CD14-positive monocyte (primary cell): ENCODE results near the gene BCL2. TPM values are rescaled to one million over a fixed set of nuclear protein-coding genes. Genes with fewer than 3 reads are reported as not detected.

Source experiments
- DNase-seq, 3 donors: peaks; one replicate each; pipeline ENCODE4 v3.0.0-alpha.2; 2011 to 2022
- H2AFZ ChIP-seq: 2 replicates; pipeline ENCODE4 v1.6.0; 2012; ENCODE audit warnings: mild to moderate bottlenecking, low read depth, low read length, inconsistent platforms; ENCODE audit not compliant: insufficient read depth, poor library complexity, severe bottlenecking
- H3K27ac ChIP-seq, 2 donors: 1 replicate in 1 of 2; 2 replicates in 1 of 2; pipeline ENCODE4 v1.5.1; 2012 to 2013; ENCODE audit warnings: low read length in 2 of 2, control low read depth in 1 of 2, inconsistent platforms in 1 of 2, low read depth in 1 of 2, mild to moderate bottlenecking in 1 of 2
- H3K27me3 ChIP-seq, 2 donors: one replicate each; pipeline versions ENCODE4 v1.6.0 to v1.6.1; 2011 to 2013; ENCODE audit warnings: low read length in 2 of 2; ENCODE audit not compliant: control insufficient read depth in 2 of 2, insufficient read depth in 2 of 2
- H3K36me3 ChIP-seq, 2 donors: replicated peaks in 1 of 2; 1 replicate in 1 of 2; 2 replicates in 1 of 2; pipeline versions ENCODE4 v1.5.1 to v1.6.1; 2012 to 2013; ENCODE audit warnings: low read length in 2 of 2, control low read depth in 1 of 2, inconsistent platforms in 1 of 2, mild to moderate bottlenecking in 1 of 2; ENCODE audit not compliant: insufficient read depth in 2 of 2, control insufficient read depth in 1 of 2
- H3K4me1 ChIP-seq, 2 donors: 1 replicate in 1 of 2; 2 replicates in 1 of 2; pipeline versions ENCODE4 v1.5.1 to v1.6.1; 2012 to 2013; ENCODE audit warnings: low read length in 2 of 2, control low read depth in 1 of 2, inconsistent platforms in 1 of 2, mild to moderate bottlenecking in 1 of 2, moderate library complexity in 1 of 2; ENCODE audit not compliant: insufficient read depth in 2 of 2, control insufficient read depth in 1 of 2
- H3K4me2 ChIP-seq: replicated peaks from 2 replicates; pipeline ENCODE3; 2012; ENCODE audit warnings: low read length, moderate library complexity, mild to moderate bottlenecking; ENCODE audit not compliant: poor library complexity, severe bottlenecking; ENCODE audit errors: extremely low read depth
- H3K4me3 ChIP-seq, 3 experiments: fragments of 200-600 bp in 1 of 3; sonication (generic) in 1 of 3; replicated peaks in 1 of 3; 1 replicate in 2 of 3; 2 replicates in 1 of 3; pipeline ENCODE4 v1.5.1; 2011 to 2013; ENCODE audit warnings: low read length in 3 of 3, mild to moderate bottlenecking in 3 of 3, control low read depth in 2 of 3, low read depth in 2 of 3, inconsistent platforms in 1 of 3, moderate library complexity in 1 of 3
- H3K79me2 ChIP-seq: 2 replicates; pipeline ENCODE4 v1.6.0; 2012; ENCODE audit warnings: mild to moderate bottlenecking, control low read depth, inconsistent platforms, low read length, moderate library complexity; ENCODE audit not compliant: insufficient read depth
- H3K9ac ChIP-seq: 2 replicates; pipeline ENCODE4 v1.6.0; 2017; ENCODE audit warnings: low read length, mild to moderate bottlenecking; ENCODE audit not compliant: insufficient read depth, poor library complexity, severe bottlenecking
- H3K9me3 ChIP-seq, 2 donors: replicated peaks in 1 of 2; 1 replicate in 1 of 2; 2 replicates in 1 of 2; pipeline versions ENCODE4 v1.5.1 to v1.6.1; 2012 to 2013; ENCODE audit warnings: low read length in 2 of 2, control low read depth in 1 of 2; ENCODE audit not compliant: control insufficient read depth in 1 of 2, insufficient read depth in 1 of 2
- H4K20me1 ChIP-seq: 2 replicates; pipeline ENCODE4 v1.6.0; 2012; ENCODE audit warnings: mild to moderate bottlenecking, low read length, control low read depth, moderate library complexity; ENCODE audit not compliant: insufficient read depth
- H3K27ac Mint-ChIP-seq, 7 donors: one replicate each; pipeline ENCODE4 v1.8.0; 2020; ENCODE audit warnings: mild to moderate bottlenecking in 7 of 7, mixed read lengths in 7 of 7, moderate library complexity in 6 of 7, inconsistent platforms in 2 of 7
- H3K27me3 Mint-ChIP-seq, 3 donors: one replicate each; pipeline ENCODE4 v1.8.0; 2021 to 2022; ENCODE audit warnings: low read depth in 3 of 3, mild to moderate bottlenecking in 3 of 3, mixed read lengths in 3 of 3, moderate library complexity in 3 of 3, inconsistent platforms in 1 of 3
- H3K36me3 Mint-ChIP-seq, 2 donors: one replicate each; pipeline ENCODE4 v1.8.0; 2020; ENCODE audit warnings: mixed read lengths in 2 of 2, inconsistent platforms in 1 of 2, mild to moderate bottlenecking in 1 of 2
- H3K4me1 Mint-ChIP-seq: one replicate; pipeline ENCODE4 v1.8.0; 2020; ENCODE audit warnings: mild to moderate bottlenecking, mixed read lengths
- H3K4me3 Mint-ChIP-seq, 2 donors: one replicate each; pipeline ENCODE4 v1.8.0; 2020; ENCODE audit warnings: mild to moderate bottlenecking in 2 of 2, mixed read lengths in 2 of 2, moderate library complexity in 1 of 2
- H3K9me3 Mint-ChIP-seq, 7 donors: one replicate each; pipeline ENCODE4 v1.8.0; 2020 to 2022; ENCODE audit warnings: mixed read lengths in 7 of 7, mild to moderate bottlenecking in 6 of 7, moderate library complexity in 6 of 7, inconsistent platforms in 2 of 7
- CTCF ChIP-seq: fragments of 200-600 bp; IDR thresholded peaks from one replicate; pipeline ENCODE4 v1.8.0; 2022; ENCODE audit warnings: antibody characterized with exemption, mild to moderate bottlenecking
- WGBS: methylation state at CpG from one replicate; pipeline ENCODE4 v1.1.5; 2013; ENCODE audit warnings: missing lambda C conversion rate; ENCODE audit not compliant: insufficient coverage; 5-methylcytosine and 5-hydroxymethylcytosine counted together
- intact Hi-C, 2 donors: fragments of 100-400 bp; cut with micrococcal nuclease; formaldehyde crosslinking; loops; one replicate each; pipeline versions ENCODE4 v1.15.0 to v1.15.1; 2023
- polyA plus RNA-seq, 3 donors: library from polyadenylated mRNA; depleted of rRNA in 1 of 3; unstranded in 2 of 3; stranded (reverse) in 1 of 3; fragments of 300-500 nt in 2 of 3; fragments of >200 nt in 1 of 3; fragmentation: Illumina TruSeq in 2 of 3; gene quantifications; 1 replicate in 2 of 3; 2 replicates in 1 of 3; pipeline ENCODE4 v1.2.3, GENCODE V29; 2012 to 2021

The BCL2 gene
- polyA plus RNA-seq, 3 donors, result 0.58 to 2.5 (median 1.1) TPM

GRCh38 chr18:63157293-63158011 lies 162.1 kb downstream of the BCL2 start:
- 73% methylated on average over 3 of the region's 15 CpGs for WGBS
- TF ChIP-seq CTCF, result no peak

GRCh38 chr18:63155910-63156773 lies 163.4 kb downstream of the BCL2 start:
- no peak for DNase-seq
- Histone ChIP-seq H3K36me3 (no peaks in the 10 kb centered on the region), H3K79me2 (no peaks in the 10 kb centered on the region), H3K27ac (no peak overlapping the region), H3K4me2 (peak overlapping the region; percentile 71), H3K27me3 (no peaks in the 10 kb centered on the region), H3K9ac (peak overlapping the region; percentile 18), H2AFZ (peak overlapping the region; percentile 72), H3K9me3 (no peaks in the 10 kb centered on the region), H4K20me1 (no peaks in the 10 kb centered on the region), H3K4me1 (peaks cover 8 to 11% of the 10 kb centered on the region in 2 donors), H3K4me3 (peak overlapping the region in 1 of 3 experiments; percentile 68)
- H3K4me1 Mint-ChIP-seq, result peaks cover 17% of the 10 kb centered on the region
- no peaks in the 10 kb centered on the region for H3K9me3 Mint-ChIP-seq
- no peak for TF ChIP-seq CTCF
- peak overlapping the region; percentile 81 to 92 for H3K4me3 Mint-ChIP-seq
- peak overlapping the region in 2 of 7 donors; percentile 37 to 61 for H3K27ac Mint-ChIP-seq
- peaks cover 0 to 2% (median 2%) of the 10 kb centered on the region in 3 donors for H3K27me3 Mint-ChIP-seq
- H3K36me3 Mint-ChIP-seq, result peaks cover 0 to 2% of the 10 kb centered on the region in 2 donors
- 81% methylated on average over 4 of the region's 14 CpGs for WGBS
- intact Hi-C loops, result loop anchor here in 1 of 2 donors (10.0 kb wide), 1 partner anchor 81 kb away; no protein-coding TSS in a partner anchor

More at GRCh38 chr18:63157293-63158011, 162.1 kb downstream of the BCL2 start:
- Histone ChIP-seq H4K20me1 (no peaks in the 10 kb centered on the region), H3K79me2 (no peaks in the 10 kb centered on the region), H3K27me3 (no peaks in the 10 kb centered on the region), H3K9me3 (no peaks in the 10 kb centered on the region), H3K27ac (no peak overlapping the region), H2AFZ (no peak overlapping the region), H3K4me3 (no peak overlapping the region), H3K9ac (no peak overlapping the region), H3K36me3 (no peaks in the 10 kb centered on the region), H3K4me1 (peaks cover 20 to 24% of the 10 kb centered on the region in 2 donors), H3K4me2 (no peak overlapping the region)
- Mint-ChIP-seq H3K4me3 (no peak overlapping the region), H3K27ac (peak overlapping the region in 1 of 7 donors; percentile 47), H3K27me3 (peaks cover 0 to 2% (median 2%) of the 10 kb centered on the region in 3 donors), H3K9me3 (peaks cover 0 to 2% (median 0%) of the 10 kb centered on the region in 7 donors), H3K4me1 (peaks cover 30% of the 10 kb centered on the region), H3K36me3 (peaks cover 0 to 4% of the 10 kb centered on the region in 2 donors)
- intact Hi-C loops, result loop anchor here in 1 of 2 donors (10.0 kb wide), 1 partner anchor 83 kb away; no protein-coding TSS in a partner anchor
- no peak for DNase-seq
